H9 (cell line): ENCODE data around the gene KIF11. TPM values are rescaled to one million over a fixed set of nuclear protein-coding genes. Genes with fewer than 3 reads are reported as not detected.

Experiments
- DNase-seq: peaks from one replicate; pipeline ENCODE4 v3.0.0-alpha.2; 2017
- H2AFZ ChIP-seq: one replicate; pipeline ENCODE4 v1.6.1; 2013; ENCODE audit warnings: mild to moderate bottlenecking, low read length, control low read depth, moderate library complexity
- H2AK5ac ChIP-seq: 2 replicates; pipeline ENCODE4 v1.6.1; 2013; ENCODE audit warnings: low read length, control low read depth, mixed read lengths; ENCODE audit not compliant: insufficient read length
- H2BK120ac ChIP-seq: one replicate; pipeline ENCODE4 v1.6.1; 2013; ENCODE audit warnings: low read depth, mild to moderate bottlenecking, low read length, control low read depth, inconsistent platforms; ENCODE audit not compliant: poor library complexity, severe bottlenecking
- H2BK12ac ChIP-seq: 2 replicates; pipeline ENCODE4 v1.6.1; 2013; ENCODE audit warnings: low read length, control low read depth, mixed read lengths, low read depth; ENCODE audit not compliant: insufficient read length
- H2BK15ac ChIP-seq: 2 replicates; pipeline ENCODE4 v1.6.1; 2013; ENCODE audit warnings: low read depth, low read length, control low read depth
- H2BK20ac ChIP-seq: one replicate; pipeline ENCODE4 v1.6.1; 2013; ENCODE audit warnings: low read depth, mild to moderate bottlenecking, low read length, control low read depth, inconsistent platforms; ENCODE audit not compliant: poor library complexity, severe bottlenecking
- H2BK5ac ChIP-seq: 2 replicates; pipeline ENCODE4 v1.6.1; 2013; ENCODE audit warnings: low read length, control low read depth, mixed read lengths; ENCODE audit not compliant: insufficient read length
- H3K14ac ChIP-seq: 2 replicates; pipeline ENCODE4 v1.6.1; 2013; ENCODE audit warnings: low read length, control low read depth; ENCODE audit not compliant: insufficient read depth
- H3K18ac ChIP-seq: 2 replicates; pipeline ENCODE4 v1.6.1; 2013; ENCODE audit warnings: low read depth, mild to moderate bottlenecking, mixed read lengths, low read length, control low read depth; ENCODE audit not compliant: insufficient read length
- H3K23ac ChIP-seq: 2 replicates; pipeline ENCODE4 v1.6.1; 2013; ENCODE audit warnings: low read length, control low read depth, mixed read lengths, low read depth; ENCODE audit not compliant: insufficient read length
- H3K23me2 ChIP-seq: 2 replicates; pipeline ENCODE4 v1.6.1; 2013; ENCODE audit warnings: low read depth, mild to moderate bottlenecking, mixed read lengths, low read length, control low read depth; ENCODE audit not compliant: insufficient read length, poor library complexity, severe bottlenecking
- H3K27ac ChIP-seq: 2 replicates; pipeline ENCODE4 v1.5.1; 2013; ENCODE audit warnings: low read length, control low read depth, mixed read lengths, low read depth; ENCODE audit not compliant: insufficient read length
- H3K27me3 ChIP-seq: 2 replicates; pipeline ENCODE4 v1.6.1; 2013; ENCODE audit warnings: low read length, control low read depth, inconsistent platforms; ENCODE audit not compliant: insufficient read depth
- H3K4ac ChIP-seq: 2 replicates; pipeline ENCODE4 v1.6.1; 2013; ENCODE audit warnings: low read depth, mild to moderate bottlenecking, control low read depth, inconsistent platforms, low read length, moderate library complexity
- H3K4me1 ChIP-seq: 2 replicates; pipeline ENCODE4 v1.6.1; 2013; ENCODE audit warnings: low read length, control low read depth, inconsistent platforms; ENCODE audit not compliant: insufficient read depth
- H3K4me2 ChIP-seq: 2 replicates; pipeline ENCODE4 v1.6.1; 2013; ENCODE audit warnings: low read length, control low read depth, mixed read lengths; ENCODE audit not compliant: insufficient read length, insufficient read depth
- H3K56ac ChIP-seq: 2 replicates; pipeline ENCODE4 v1.6.1; 2013; ENCODE audit warnings: low read depth, mild to moderate bottlenecking, mixed read lengths, low read length, control low read depth; ENCODE audit not compliant: insufficient read length
- H3K79me1 ChIP-seq: 2 replicates; pipeline ENCODE4 v1.6.1; 2013; ENCODE audit warnings: low read depth, mild to moderate bottlenecking, moderate library complexity, low read length, control low read depth, inconsistent platforms; ENCODE audit not compliant: insufficient read depth, poor library complexity, severe bottlenecking
- H3K79me2 ChIP-seq: 2 replicates; pipeline ENCODE4 v1.6.1; 2013; ENCODE audit warnings: low read length, control low read depth, inconsistent platforms; ENCODE audit not compliant: insufficient read depth
- H3K9ac ChIP-seq: 2 replicates; pipeline ENCODE4 v1.6.1; 2013; ENCODE audit warnings: low read length, control low read depth, mixed read lengths; ENCODE audit not compliant: insufficient read length; ENCODE audit errors: extremely low read depth
- H3K9me3 ChIP-seq: one replicate; pipeline ENCODE4 v1.6.1; 2013; ENCODE audit warnings: low read depth, low read length, inconsistent platforms; ENCODE audit not compliant: control insufficient read depth
- H3T11ph ChIP-seq: one replicate; pipeline ENCODE4 v1.6.1; 2013; ENCODE audit warnings: mild to moderate bottlenecking, low read length, control low read depth, inconsistent platforms
- H4K20me1 ChIP-seq: one replicate; pipeline ENCODE4 v1.6.1; 2013; ENCODE audit not compliant: control insufficient read depth, insufficient read length, insufficient read depth
- H4K5ac ChIP-seq: 2 replicates; pipeline ENCODE4 v1.6.1; 2013; ENCODE audit warnings: low read depth, mild to moderate bottlenecking, mixed read lengths, low read length, control low read depth; ENCODE audit not compliant: insufficient read length
- H4K8ac ChIP-seq: replicated peaks from 2 replicates; pipeline ENCODE4 v1.6.1; 2013; ENCODE audit warnings: low read length, control low read depth, mixed read lengths, low read depth; ENCODE audit not compliant: insufficient read length
- H4K91ac ChIP-seq: 2 replicates; pipeline ENCODE4 v1.6.1; 2013; ENCODE audit warnings: low read depth, mild to moderate bottlenecking, moderate library complexity, mixed read lengths, low read length, control low read depth; ENCODE audit not compliant: insufficient read length
- H3K27ac Mint-ChIP-seq, 3 experiments: 2 replicates in 2 of 3; 3 replicates in 1 of 3; pipeline ENCODE4 v1.8.0; 2020 to 2021; ENCODE audit warnings: mixed read lengths in 3 of 3, mild to moderate bottlenecking in 1 of 3, moderate library complexity in 1 of 3
- H3K27me3 Mint-ChIP-seq: 2 replicates; pipeline ENCODE4 v1.8.0; 2021; ENCODE audit warnings: low read depth, mild to moderate bottlenecking, moderate library complexity, mixed read lengths
- H3K36me3 Mint-ChIP-seq, 3 experiments: 2 replicates in 2 of 3; 3 replicates in 1 of 3; pipeline ENCODE4 v1.8.0; 2020 to 2021; ENCODE audit warnings: low read depth in 3 of 3, mixed read lengths in 3 of 3; ENCODE audit not compliant: insufficient read depth in 1 of 3
- H3K4me1 Mint-ChIP-seq, 2 experiments: 2 replicates each; pipeline ENCODE4 v1.8.0; 2020; ENCODE audit warnings: mixed read lengths in 2 of 2
- H3K4me3 Mint-ChIP-seq, 2 experiments: 2 replicates in 1 of 2; 3 replicates in 1 of 2; pipeline ENCODE4 v1.8.0; 2020 to 2021; ENCODE audit warnings: mild to moderate bottlenecking in 2 of 2, mixed read lengths in 2 of 2, moderate library complexity in 1 of 2
- H3K9me3 Mint-ChIP-seq, 2 experiments: 2 replicates in 1 of 2; 3 replicates in 1 of 2; pipeline ENCODE4 v1.8.0; 2020; ENCODE audit warnings: mild to moderate bottlenecking in 2 of 2, mixed read lengths in 2 of 2, moderate library complexity in 1 of 2
- CTCF ChIP-seq: fragments of 200-600 bp; sonication (generic); conservative IDR thresholded peaks from 3 replicates; pipeline ENCODE4 v1.8.0; 2021; ENCODE audit warnings: antibody characterized with exemption, mild to moderate bottlenecking
- WGBS: extraction: QIAGEN DNeasy Blood & Tissue Kit; methylation state at CpG from one replicate; pipeline ENCODE4 v1.1.7; 2013; ENCODE audit warnings: missing lambda C conversion rate, low lambda C conversion rate, mixed read lengths; ENCODE audit not compliant: insufficient read length; ENCODE audit errors: extremely low coverage; 5-methylcytosine and 5-hydroxymethylcytosine counted together
- total RNA-seq: library from RNA; stranded (reverse); gene quantifications from 2 replicates; pipeline ENCODE4 v1.2.1, GENCODE V29; 2021

Gene KIF11
- total RNA-seq, 1 experiment from 2014 or later: 54.4 TPM

- H3K9ac ChIP-seq: no peak overlapping the region
- DNase-seq: no peak
- H3K27me3 ChIP-seq: no peaks in the 10 kb centered on the region
- Mint-ChIP-seq H3K9me3 (no peaks in the 10 kb centered on the region), H3K27ac (no peak overlapping the region), H3K36me3 (peaks cover 26 to 73% (median 72%) of the 10 kb centered on the region in 3 experiments; a peak in 6 of 7 replicates), H3K4me3 (no peak overlapping the region), H3K4me1 (peaks cover 2 to 3% of the 10 kb centered on the region in 2 experiments; a peak in 1 of 4 replicates), H3K27me3 (no peaks in the 10 kb centered on the region)
- no CpG with 5 or more reads among the region's 3 CpGs for WGBS
- H3K23ac ChIP-seq: no peak overlapping the region
- H3K18ac ChIP-seq: no peak overlapping the region
- H3K56ac ChIP-seq: no peak overlapping the region
- H4K8ac ChIP-seq: no peak overlapping the region
- no peaks in the 10 kb centered on the region for H3K23me2 ChIP-seq
- H3K4me2 ChIP-seq: no peak overlapping the region
- no peak overlapping the region for H4K5ac ChIP-seq
- no peak overlapping the region for H3K4ac ChIP-seq
- H4K91ac ChIP-seq: no peak overlapping the region
- no peaks in the 10 kb centered on the region for H3K79me1 ChIP-seq
- H2BK5ac ChIP-seq: no peak overlapping the region
- no peak overlapping the region for H2BK12ac ChIP-seq
- H4K20me1 ChIP-seq: no peaks in the 10 kb centered on the region
- no peaks in the 10 kb centered on the region for H3K4me1 ChIP-seq
- no peak overlapping the region for H3K14ac ChIP-seq
- no peak overlapping the region for H2AK5ac ChIP-seq
- no peak overlapping the region for H3T11ph ChIP-seq
- H2BK15ac ChIP-seq: no peak overlapping the region
- no peak overlapping the region for H3K27ac ChIP-seq
- H2BK20ac ChIP-seq: no peak overlapping the region
- no peaks in the 10 kb centered on the region for H3K9me3 ChIP-seq
- no peak for TF ChIP-seq CTCF
- H3K79me2 ChIP-seq: no peaks in the 10 kb centered on the region
- H2AFZ ChIP-seq: no peak overlapping the region
- no peak overlapping the region for H2BK120ac ChIP-seq
These were observed 22.6 kb downstream of the KIF11 start for GRCh38 chr10:92615515-92615914.
